Spleen (tissue), 11 donors: Measurements from ENCODE around the gene RAPGEF4. TPM values are rescaled to one million over a fixed set of nuclear protein-coding genes. Genes with fewer than 3 reads are reported as not detected.

ENCODE experiments used
- DNase-seq: peaks from one replicate; pipeline ENCODE4 v3.0.0-alpha.2; 2020
- H3K27ac ChIP-seq, 8 donors: fragments of 200-600 bp; sonication (generic) in 7 of 8; 1 replicate in 4 of 8; 2 replicates in 4 of 8; pipeline versions ENCODE4 v1.5.0 to v1.8.0; 2016 to 2021; ENCODE audit warnings: inconsistent platforms in 4 of 8, mild to moderate bottlenecking in 4 of 8, moderate library complexity in 1 of 8
- H3K27me3 ChIP-seq, 7 donors: fragments of 200-600 bp; sonication (generic) in 6 of 7; replicated peaks in 1 of 7; 1 replicate in 4 of 7; 2 replicates in 3 of 7; pipeline versions ENCODE4 v1.5.0 to v1.8.0; 2016 to 2021; ENCODE audit warnings: inconsistent platforms in 3 of 7, mild to moderate bottlenecking in 1 of 7
- H3K36me3 ChIP-seq, 6 donors: fragments of 200-600 bp; sonication (generic) in 5 of 6; 1 replicate in 4 of 6; 2 replicates in 2 of 6; pipeline versions ENCODE4 v1.5.0 to v1.8.0; 2016 to 2021; ENCODE audit warnings: inconsistent platforms in 2 of 6
- H3K4me1 ChIP-seq, 6 donors: fragments of 200-600 bp; sonication (generic) in 5 of 6; 1 replicate in 3 of 6; 2 replicates in 3 of 6; pipeline versions ENCODE4 v1.5.0 to v1.8.0; 2016 to 2021; ENCODE audit warnings: inconsistent platforms in 3 of 6
- H3K4me3 ChIP-seq, 8 donors: fragments of 200-600 bp; sonication (generic) in 7 of 8; 1 replicate in 4 of 8; 2 replicates in 4 of 8; pipeline versions ENCODE4 v1.5.0 to v1.8.0; 2016 to 2021; ENCODE audit warnings: inconsistent platforms in 4 of 8, mild to moderate bottlenecking in 4 of 8, moderate library complexity in 2 of 8
- H3K9me3 ChIP-seq, 8 donors: fragments of 200-600 bp; sonication (generic) in 7 of 8; 1 replicate in 4 of 8; 2 replicates in 4 of 8; pipeline versions ENCODE4 v1.5.0 to v1.8.0; 2016 to 2021; ENCODE audit warnings: inconsistent platforms in 4 of 8
- POLR2A ChIP-seq, 3 donors: fragments of 450-650 bp; IDR thresholded peaks; one replicate each; pipeline ENCODE4 v1.5.1; 2017; ENCODE audit warnings: antibody characterized with exemption in 3 of 3, mild to moderate bottlenecking in 1 of 3
- POLR2AphosphoS5 ChIP-seq, 3 donors: sonication (generic); formaldehyde crosslinking; IDR thresholded peaks; one replicate each; pipeline ENCODE4 v1.5.1; 2017; ENCODE audit warnings: antibody characterized with exemption in 3 of 3
- WGBS, 5 donors: extraction: QIAGEN DNeasy Blood & Tissue Kit in 3 of 5; methylation state at CpG; one replicate each; pipeline versions ENCODE4 v1.1.5 to v1.1.7; 2013 to 2018; 5-methylcytosine and 5-hydroxymethylcytosine counted together
- intact Hi-C: fragments of 100-400 bp; cut with DNase I; formaldehyde crosslinking; loops from one replicate; pipeline ENCODE4 v1.15.0; 2023; ENCODE audit warnings: low total_unique reads
- polyA plus RNA-seq, 3 donors: library from polyadenylated mRNA; stranded (reverse); fragments of 200-250 nt; gene quantifications; one replicate each; pipeline ENCODE4 v1.2.1, GENCODE V29; 2013
- total RNA-seq, 7 donors: library from RNA; depleted of rRNA in 3 of 7; stranded (reverse); fragments of >200 nt in 3 of 7; fragmentation: NEBNext Ultra II Directional in 4 of 7; extraction: Animal tissue kit (Norgen Biotek cat#: 25700) in 4 of 7; gene quantifications; one replicate each; pipeline versions ENCODE4 v1.1.0 to v1.2.1, GENCODE V29; 2016 to 2021
- TF ChIP-seq, protein P1 (sequence below), 11 experiments: fragments of 200-600 bp in 7 of 11; fragments of 450-650 bp in 4 of 11; sonication (generic) in 4 of 11; IDR thresholded peaks in 8 of 11; conservative IDR thresholded peaks in 3 of 11; 1 replicate in 7 of 11; 2 replicates in 4 of 11; pipeline versions ENCODE4 v1.4.0 to v1.8.0; 2016 to 2021; ENCODE audit warnings: antibody characterized with exemption in 11 of 11, inconsistent platforms in 4 of 11, mild to moderate bottlenecking in 1 of 11
- donor health status: healthy with polysubstance abuse.
- donor health status: DM: no; HTN: no; CAD: no; lungs with moderate emphysema.
- donor health status: DM: no; HTN: no; CAD: no.
- donor health status: Bipolar disorder and iron deficiency.
- donor health status: healthy.
- donor health status: DM: no; HTN: no; CAD: no.
- donor health status: DM: yes; HTN: yes; CAD: no.

Gene RAPGEF4
- total and polyA plus RNA-seq, 10 donors, result 0.52 to 11.0 (median 1.9) TPM

DNA sequence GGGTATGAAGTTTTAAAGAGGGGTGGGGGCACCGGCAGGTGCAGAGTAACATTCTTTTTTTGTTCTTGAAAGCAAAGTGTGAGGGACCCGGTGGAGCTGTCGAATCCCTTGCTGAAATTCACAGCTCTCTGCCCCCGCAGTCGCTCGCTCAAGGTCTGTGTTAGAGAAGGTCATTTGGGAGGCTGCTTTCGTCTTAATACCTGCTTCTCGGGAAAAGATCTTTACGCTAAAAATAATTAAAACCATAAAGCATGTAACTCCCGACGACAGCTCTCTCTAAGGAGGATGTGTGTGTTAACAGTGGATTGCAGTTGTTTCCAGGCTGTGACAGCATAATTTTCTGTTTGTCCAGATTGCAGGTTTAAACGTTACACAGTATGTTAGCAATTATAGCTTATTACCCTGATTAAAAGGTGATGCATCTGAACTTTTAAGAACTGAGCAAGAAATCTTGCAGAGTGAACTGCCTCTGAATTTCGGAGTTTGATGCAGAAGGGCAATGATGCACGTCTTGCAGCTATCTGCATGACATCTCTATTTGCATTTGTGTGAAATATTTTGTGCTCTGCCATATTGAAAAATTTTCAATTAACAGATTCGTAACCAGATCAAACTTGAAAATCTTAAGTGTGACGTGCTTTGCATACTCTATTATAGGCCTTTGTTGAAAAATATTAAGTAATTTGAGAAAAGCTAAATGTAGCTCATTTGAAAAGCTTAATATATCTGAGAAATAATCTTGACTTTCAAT is 954 bp downstream of the RAPGEF4 start:
- TF ChIP-seq POLR2AphosphoS5 (IDR thresholded peaks at IDR 0.05) (no peak), POLR2A (IDR thresholded peaks at IDR 0.05) (no peak)
- TF ChIP-seq, protein P1, sequence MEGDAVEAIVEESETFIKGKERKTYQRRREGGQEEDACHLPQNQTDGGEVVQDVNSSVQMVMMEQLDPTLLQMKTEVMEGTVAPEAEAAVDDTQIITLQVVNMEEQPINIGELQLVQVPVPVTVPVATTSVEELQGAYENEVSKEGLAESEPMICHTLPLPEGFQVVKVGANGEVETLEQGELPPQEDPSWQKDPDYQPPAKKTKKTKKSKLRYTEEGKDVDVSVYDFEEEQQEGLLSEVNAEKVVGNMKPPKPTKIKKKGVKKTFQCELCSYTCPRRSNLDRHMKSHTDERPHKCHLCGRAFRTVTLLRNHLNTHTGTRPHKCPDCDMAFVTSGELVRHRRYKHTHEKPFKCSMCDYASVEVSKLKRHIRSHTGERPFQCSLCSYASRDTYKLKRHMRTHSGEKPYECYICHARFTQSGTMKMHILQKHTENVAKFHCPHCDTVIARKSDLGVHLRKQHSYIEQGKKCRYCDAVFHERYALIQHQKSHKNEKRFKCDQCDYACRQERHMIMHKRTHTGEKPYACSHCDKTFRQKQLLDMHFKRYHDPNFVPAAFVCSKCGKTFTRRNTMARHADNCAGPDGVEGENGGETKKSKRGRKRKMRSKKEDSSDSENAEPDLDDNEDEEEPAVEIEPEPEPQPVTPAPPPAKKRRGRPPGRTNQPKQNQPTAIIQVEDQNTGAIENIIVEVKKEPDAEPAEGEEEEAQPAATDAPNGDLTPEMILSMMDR (IDR thresholded peaks at IDR 0.05 in 8 of 11, conservative IDR thresholded peaks at IDR 0.05 in 3 of 11), result no peak
- Histone ChIP-seq H3K9me3 (no peaks in the 10 kb centered on the region), H3K27me3 (peaks cover 0 to 55% (median 39%) of the 10 kb centered on the region in 7 donors), H3K36me3 (no peaks in the 10 kb centered on the region), H3K4me3 (peak overlapping the region in 6 of 8 donors; percentile 30 to 67 (median 40)), H3K27ac (no peak overlapping the region), H3K4me1 (peaks cover 5 to 18% (median 12%) of the 10 kb centered on the region in 6 donors)
- DNase-seq, result no peak
- WGBS, 5 donors, result 26 to 32% (median 31%) methylated on average over 16 of the region's 16 CpGs
- intact Hi-C loops, result no loop called here

DNA sequence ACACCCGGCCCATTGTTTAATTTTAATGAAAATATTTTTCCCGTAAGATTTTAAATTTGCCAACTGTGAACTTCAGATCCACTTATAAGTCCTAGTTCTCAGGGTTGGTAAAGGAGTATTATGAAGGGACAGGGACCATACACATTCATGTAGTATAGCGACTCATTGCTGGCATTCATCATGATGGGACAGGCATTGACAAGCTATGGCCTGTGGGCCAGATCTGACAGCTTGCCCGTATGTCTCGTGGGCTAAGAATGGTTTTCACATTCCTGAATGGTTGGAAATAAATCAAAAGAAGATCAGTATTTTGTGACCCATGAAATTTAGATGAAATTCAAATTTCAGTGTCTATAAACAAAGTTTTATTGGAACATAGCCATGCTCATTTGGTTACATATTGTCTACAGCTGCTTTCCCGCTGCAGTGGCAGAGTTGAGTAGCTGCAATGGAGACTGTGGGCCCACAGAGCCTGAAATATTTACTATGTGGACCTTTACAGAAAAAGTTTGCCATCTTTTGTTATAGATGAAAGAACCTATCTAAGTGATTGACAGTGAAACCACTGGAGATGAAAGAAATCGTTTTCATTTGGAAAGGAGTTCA is 4.1 kb downstream of the RAPGEF4 start:
- TF ChIP-seq POLR2A (IDR thresholded peaks at IDR 0.05) (no peak), POLR2AphosphoS5 (IDR thresholded peaks at IDR 0.05) (no peak)
- TF ChIP-seq, protein P1 (IDR thresholded peaks at IDR 0.05 in 8 of 11, conservative IDR thresholded peaks at IDR 0.05 in 3 of 11), result no peak
- intact Hi-C loops, result no loop called here
- WGBS, 5 donors, result 84 to 93% (median 91%) methylated on average over 7 of the region's 7 CpGs
- H3K27me3 ChIP-seq, result peaks cover 0 to 39% (median 32%) of the 10 kb centered on the region in 7 donors
- no peak overlapping the region for H3K4me3 ChIP-seq
- no peak for DNase-seq
- peaks cover 0 to 15% (median 10%) of the 10 kb centered on the region in 8 donors for H3K9me3 ChIP-seq
- no peak overlapping the region for H3K27ac ChIP-seq
- peaks cover 5 to 18% (median 12%) of the 10 kb centered on the region in 6 donors for H3K4me1 ChIP-seq
- H3K36me3 ChIP-seq, result no peaks in the 10 kb centered on the region

DNA sequence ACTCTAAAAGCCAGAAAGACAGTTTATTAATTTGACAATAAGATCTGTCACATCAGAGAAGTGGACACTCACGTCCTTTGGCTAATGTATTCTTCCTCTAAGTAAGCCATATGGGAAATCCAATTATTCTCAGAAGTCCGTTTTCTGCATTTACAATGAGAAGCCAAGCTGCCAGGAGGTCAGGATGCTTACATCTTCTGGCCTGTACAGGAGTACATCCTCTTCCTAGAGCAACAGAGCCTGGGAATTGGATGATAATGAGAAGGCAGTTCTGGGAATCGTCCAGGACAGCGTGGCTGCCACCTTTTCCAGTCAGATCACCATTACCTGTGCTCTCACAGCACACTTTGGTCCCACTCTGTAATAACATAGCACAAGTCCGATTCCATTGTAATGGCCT is 5.2 kb downstream of the RAPGEF4 start:
- WGBS, 5 donors, result 77 to 84% (median 79%) methylated on average over 5 of the region's 5 CpGs

More for the DNA sequence above, 5.2 kb downstream of the RAPGEF4 start:
- H3K9me3 ChIP-seq, result peaks cover 0 to 20% (median 12%) of the 10 kb centered on the region in 8 donors
- H3K27ac ChIP-seq, result no peak overlapping the region
- DNase-seq, result no peak
- TF ChIP-seq POLR2AphosphoS5 (IDR thresholded peaks at IDR 0.05) (no peak), POLR2A (IDR thresholded peaks at IDR 0.05) (no peak)
- TF ChIP-seq, protein P1 (IDR thresholded peaks at IDR 0.05 in 8 of 11, conservative IDR thresholded peaks at IDR 0.05 in 3 of 11), result no peak
- no peaks in the 10 kb centered on the region for H3K36me3 ChIP-seq
- peaks cover 5 to 9% (median 8%) of the 10 kb centered on the region in 6 donors for H3K4me1 ChIP-seq
- intact Hi-C loops, result no loop called here
- peaks cover 0 to 28% (median 21%) of the 10 kb centered on the region in 7 donors for H3K27me3 ChIP-seq
- H3K4me3 ChIP-seq, result no peak overlapping the region
